CD14-positive monocyte (primary cell): ENCODE results near the gene EXOC8. TPM values are rescaled to one million over a fixed set of nuclear protein-coding genes. Genes with fewer than 3 reads are reported as not detected.

Experiments used
- DNase-seq, 3 donors: peaks; one replicate each; pipeline ENCODE4 v3.0.0-alpha.2; 2011 to 2022
- H2AFZ ChIP-seq: 2 replicates; pipeline ENCODE4 v1.6.0; 2012; ENCODE audit warnings: mild to moderate bottlenecking, low read depth, low read length, inconsistent platforms; ENCODE audit not compliant: insufficient read depth, poor library complexity, severe bottlenecking
- H3K27ac ChIP-seq, 2 donors: 1 replicate in 1 of 2; 2 replicates in 1 of 2; pipeline ENCODE4 v1.5.1; 2012 to 2013; ENCODE audit warnings: low read length in 2 of 2, control low read depth in 1 of 2, inconsistent platforms in 1 of 2, low read depth in 1 of 2, mild to moderate bottlenecking in 1 of 2
- H3K27me3 ChIP-seq, 2 donors: one replicate each; pipeline versions ENCODE4 v1.6.0 to v1.6.1; 2011 to 2013; ENCODE audit warnings: low read length in 2 of 2; ENCODE audit not compliant: control insufficient read depth in 2 of 2, insufficient read depth in 2 of 2
- H3K36me3 ChIP-seq, 2 donors: replicated peaks in 1 of 2; 1 replicate in 1 of 2; 2 replicates in 1 of 2; pipeline versions ENCODE4 v1.5.1 to v1.6.1; 2012 to 2013; ENCODE audit warnings: low read length in 2 of 2, control low read depth in 1 of 2, inconsistent platforms in 1 of 2, mild to moderate bottlenecking in 1 of 2; ENCODE audit not compliant: insufficient read depth in 2 of 2, control insufficient read depth in 1 of 2
- H3K4me1 ChIP-seq, 2 donors: 1 replicate in 1 of 2; 2 replicates in 1 of 2; pipeline versions ENCODE4 v1.5.1 to v1.6.1; 2012 to 2013; ENCODE audit warnings: low read length in 2 of 2, control low read depth in 1 of 2, inconsistent platforms in 1 of 2, mild to moderate bottlenecking in 1 of 2, moderate library complexity in 1 of 2; ENCODE audit not compliant: insufficient read depth in 2 of 2, control insufficient read depth in 1 of 2
- H3K4me2 ChIP-seq: replicated peaks from 2 replicates; pipeline ENCODE3; 2012; ENCODE audit warnings: low read length, moderate library complexity, mild to moderate bottlenecking; ENCODE audit not compliant: poor library complexity, severe bottlenecking; ENCODE audit errors: extremely low read depth
- H3K4me3 ChIP-seq, 3 experiments: fragments of 200-600 bp in 1 of 3; sonication (generic) in 1 of 3; replicated peaks in 1 of 3; 1 replicate in 2 of 3; 2 replicates in 1 of 3; pipeline ENCODE4 v1.5.1; 2011 to 2013; ENCODE audit warnings: low read length in 3 of 3, mild to moderate bottlenecking in 3 of 3, control low read depth in 2 of 3, low read depth in 2 of 3, inconsistent platforms in 1 of 3, moderate library complexity in 1 of 3
- H3K79me2 ChIP-seq: 2 replicates; pipeline ENCODE4 v1.6.0; 2012; ENCODE audit warnings: mild to moderate bottlenecking, control low read depth, inconsistent platforms, low read length, moderate library complexity; ENCODE audit not compliant: insufficient read depth
- H3K9ac ChIP-seq: 2 replicates; pipeline ENCODE4 v1.6.0; 2017; ENCODE audit warnings: low read length, mild to moderate bottlenecking; ENCODE audit not compliant: insufficient read depth, poor library complexity, severe bottlenecking
- H3K9me3 ChIP-seq, 2 donors: replicated peaks in 1 of 2; 1 replicate in 1 of 2; 2 replicates in 1 of 2; pipeline versions ENCODE4 v1.5.1 to v1.6.1; 2012 to 2013; ENCODE audit warnings: low read length in 2 of 2, control low read depth in 1 of 2; ENCODE audit not compliant: control insufficient read depth in 1 of 2, insufficient read depth in 1 of 2
- H4K20me1 ChIP-seq: 2 replicates; pipeline ENCODE4 v1.6.0; 2012; ENCODE audit warnings: mild to moderate bottlenecking, low read length, control low read depth, moderate library complexity; ENCODE audit not compliant: insufficient read depth
- H3K27ac Mint-ChIP-seq, 7 donors: one replicate each; pipeline ENCODE4 v1.8.0; 2020; ENCODE audit warnings: mild to moderate bottlenecking in 7 of 7, mixed read lengths in 7 of 7, moderate library complexity in 6 of 7, inconsistent platforms in 2 of 7
- H3K27me3 Mint-ChIP-seq, 3 donors: one replicate each; pipeline ENCODE4 v1.8.0; 2021 to 2022; ENCODE audit warnings: low read depth in 3 of 3, mild to moderate bottlenecking in 3 of 3, mixed read lengths in 3 of 3, moderate library complexity in 3 of 3, inconsistent platforms in 1 of 3
- H3K36me3 Mint-ChIP-seq, 2 donors: one replicate each; pipeline ENCODE4 v1.8.0; 2020; ENCODE audit warnings: mixed read lengths in 2 of 2, inconsistent platforms in 1 of 2, mild to moderate bottlenecking in 1 of 2
- H3K4me1 Mint-ChIP-seq: one replicate; pipeline ENCODE4 v1.8.0; 2020; ENCODE audit warnings: mild to moderate bottlenecking, mixed read lengths
- H3K4me3 Mint-ChIP-seq, 2 donors: one replicate each; pipeline ENCODE4 v1.8.0; 2020; ENCODE audit warnings: mild to moderate bottlenecking in 2 of 2, mixed read lengths in 2 of 2, moderate library complexity in 1 of 2
- H3K9me3 Mint-ChIP-seq, 7 donors: one replicate each; pipeline ENCODE4 v1.8.0; 2020 to 2022; ENCODE audit warnings: mixed read lengths in 7 of 7, mild to moderate bottlenecking in 6 of 7, moderate library complexity in 6 of 7, inconsistent platforms in 2 of 7
- CTCF ChIP-seq: fragments of 200-600 bp; IDR thresholded peaks from one replicate; pipeline ENCODE4 v1.8.0; 2022; ENCODE audit warnings: antibody characterized with exemption, mild to moderate bottlenecking
- WGBS: methylation state at CpG from one replicate; pipeline ENCODE4 v1.1.5; 2013; ENCODE audit warnings: missing lambda C conversion rate; ENCODE audit not compliant: insufficient coverage; 5-methylcytosine and 5-hydroxymethylcytosine counted together
- intact Hi-C, 2 donors: fragments of 100-400 bp; cut with micrococcal nuclease; formaldehyde crosslinking; loops; one replicate each; pipeline versions ENCODE4 v1.15.0 to v1.15.1; 2023
- polyA plus RNA-seq, 3 donors: library from polyadenylated mRNA; depleted of rRNA in 1 of 3; unstranded in 2 of 3; stranded (reverse) in 1 of 3; fragments of 300-500 nt in 2 of 3; fragments of >200 nt in 1 of 3; fragmentation: Illumina TruSeq in 2 of 3; gene quantifications; 1 replicate in 2 of 3; 2 replicates in 1 of 3; pipeline ENCODE4 v1.2.3, GENCODE V29; 2012 to 2021

EXOC8 gene
- polyA plus RNA-seq, 3 donors, result 2.8 to 7.8 (median 3.1) TPM

GRCh38 chr1:231374394-231374793, 36.7 kb upstream of the EXOC8 start:
- H4K20me1 ChIP-seq, result peaks cover 85% of the 10 kb centered on the region
- no peak for DNase-seq
- Mint-ChIP-seq H3K27ac (no peak overlapping the region), H3K27me3 (peaks cover 0 to 2% (median 0%) of the 10 kb centered on the region in 3 donors), H3K9me3 (no peaks in the 10 kb centered on the region), H3K4me3 (no peak overlapping the region), H3K36me3 (peaks cover 18 to 20% of the 10 kb centered on the region in 2 donors), H3K4me1 (peaks cover 25% of the 10 kb centered on the region)
- intact Hi-C loops, result no loop called here
- peaks cover 58% of the 10 kb centered on the region for H3K79me2 ChIP-seq
- peaks cover 8 to 30% of the 10 kb centered on the region in 2 donors for H3K36me3 ChIP-seq
- no peak overlapping the region for H3K4me2 ChIP-seq
- H3K4me3 ChIP-seq, result no peak overlapping the region
- no peak overlapping the region for H2AFZ ChIP-seq
- 80% methylated on average over 3 of the region's 4 CpGs for WGBS
- no peak for TF ChIP-seq CTCF
- no peaks in the 10 kb centered on the region for H3K27me3 ChIP-seq
- H3K4me1 ChIP-seq, result peaks cover 8 to 10% of the 10 kb centered on the region in 2 donors
- no peak overlapping the region for H3K9ac ChIP-seq
- no peaks in the 10 kb centered on the region for H3K9me3 ChIP-seq
- H3K27ac ChIP-seq, result no peak overlapping the region

- H3K9me3 ChIP-seq, result no peaks in the 10 kb centered on the region
- H3K36me3 ChIP-seq, result peaks cover 22 to 48% of the 10 kb centered on the region in 2 donors
- H3K4me1 ChIP-seq, result peaks cover 8 to 10% of the 10 kb centered on the region in 2 donors
- no peaks in the 10 kb centered on the region for H3K27me3 ChIP-seq
- TF ChIP-seq CTCF, result no peak
- no peak overlapping the region for H2AFZ ChIP-seq
- no peaks in the 10 kb centered on the region for H3K9me3 Mint-ChIP-seq
- H4K20me1 ChIP-seq, result peaks cover 85% of the 10 kb centered on the region
- H3K36me3 Mint-ChIP-seq, result peaks cover 28 to 30% of the 10 kb centered on the region in 2 donors
- peaks cover 40% of the 10 kb centered on the region for H3K79me2 ChIP-seq
- H3K9ac ChIP-seq, result no peak overlapping the region
- no peak overlapping the region for H3K4me2 ChIP-seq
- H3K4me3 Mint-ChIP-seq, result no peak overlapping the region
- H3K27me3 Mint-ChIP-seq, result no peaks in the 10 kb centered on the region
- H3K4me1 Mint-ChIP-seq, result peaks cover 18% of the 10 kb centered on the region
- no peak overlapping the region for H3K27ac ChIP-seq
- H3K4me3 ChIP-seq, result no peak overlapping the region
- no peak overlapping the region for H3K27ac Mint-ChIP-seq
- intact Hi-C loops, result no loop called here
- no peak for DNase-seq
These were observed 34.8 kb upstream of the EXOC8 start for GRCh38 chr1:231372501-231372900.
